ENCODE measurements around the gene ARMC8. TPM values are rescaled to one million over a fixed set of nuclear protein-coding genes. Genes with fewer than 3 reads are reported as not detected.
"Not testable (repeated sequence)": the region's sequence is repeated elsewhere in the genome, so short reads cannot be mapped to it uniquely, and the experiment has no call there.

ARMC8 gene
- 39.6 TPM for total RNA-seq
- polyA plus RNA-seq, result 29.2 TPM
- long read RNA-seq, donor 1, full-length matches to known transcripts, result 1 of 1 reads
- long read RNA-seq, donor 1, partial matches to known transcripts, result 0 of 1 reads
- long read RNA-seq, donor 1, other reads (novel, unspliced or antisense), result 0 of 1 reads
- long read RNA-seq, donor 2, partial matches to known transcripts, result 7 of 15 reads
- long read RNA-seq, donor 2, other reads (novel, unspliced or antisense), result 0 of 15 reads
- long read RNA-seq, donor 3, partial matches to known transcripts, result 0 of 10 reads
- long read RNA-seq, donor 3, other reads (novel, unspliced or antisense), result 0 of 10 reads
- long read RNA-seq, donor 4, full-length matches to known transcripts, result 3 of 3 reads
- long read RNA-seq, donor 4, partial matches to known transcripts, result 0 of 3 reads
- long read RNA-seq, donor 4, other reads (novel, unspliced or antisense), result 0 of 3 reads
- long read RNA-seq, donor 5, full-length matches to known transcripts, result 13 of 24 reads
- long read RNA-seq, donor 5, partial matches to known transcripts, result 11 of 24 reads
- long read RNA-seq, donor 5, other reads (novel, unspliced or antisense), result 0 of 24 reads
- long read RNA-seq, donor 6, full-length matches to known transcripts, result 11 of 18 reads
- long read RNA-seq, donor 6, partial matches to known transcripts, result 7 of 18 reads
- long read RNA-seq, donor 6, other reads (novel, unspliced or antisense), result 0 of 18 reads
- long read RNA-seq, donor 7, full-length matches to known transcripts, result 9 of 9 reads
- long read RNA-seq, donor 7, partial matches to known transcripts, result 0 of 9 reads
- long read RNA-seq, donor 7, other reads (novel, unspliced or antisense), result 0 of 9 reads
- long read RNA-seq, donor 8, full-length matches to known transcripts, result 3 of 3 reads
- long read RNA-seq, donor 8, partial matches to known transcripts, result 0 of 3 reads
- long read RNA-seq, donor 8, other reads (novel, unspliced or antisense), result 0 of 3 reads
- long read RNA-seq, donor 9, full-length matches to known transcripts, result 2 of 2 reads
- long read RNA-seq, donor 9, partial matches to known transcripts, result 0 of 2 reads
- long read RNA-seq, donor 9, other reads (novel, unspliced or antisense), result 0 of 2 reads
- long read RNA-seq, donor 10, full-length matches to known transcripts, result 7 of 7 reads
- long read RNA-seq, donor 10, partial matches to known transcripts, result 0 of 7 reads
- long read RNA-seq, donor 10, other reads (novel, unspliced or antisense), result 0 of 7 reads

GRCh38 chr3:138187296-138188012 lies at the start of gene ARMC8:
ARMC8 (plus strand) TSS chr3:138187301; CDS start chr3:138187555, 254 bp downstream.
- Histone ChIP-seq H3K9me3 (ENCODE audit: control insufficient read depth in 2 of 2, insufficient read depth in 1 of 2, low read length in 1 of 2) (no peaks in the 10 kb centered on the region), H3K27me3 (ENCODE audit: control insufficient read depth in 2 of 2, insufficient read depth in 1 of 2, low read length in 1 of 2) (peaks cover 7 to 18% of the 10 kb centered on the region in 2 donors), H3K4me1 (ENCODE audit: control insufficient read depth in 2 of 2, insufficient read depth in 2 of 2, low read length in 2 of 2) (peaks cover 4 to 11% of the 10 kb centered on the region in 2 donors), H3K27ac (ENCODE audit: low read depth in 1 of 2, low read length in 1 of 2) (peak within 1 kb of the TSS; percentile 79 to 92), H3K36me3 (ENCODE audit: control insufficient read depth in 2 of 2, insufficient read depth in 2 of 2, low read length in 1 of 2) (peaks cover 0 to 7% of the 10 kb centered on the region in 2 donors), H3K4me3 (ENCODE audit: low read length in 2 of 2) (peak within 1 kb of the TSS; percentile 84 to 99)
- peak in 5 of 9 donors; percentile 18 to 87 (median 33) for DNase-seq (ENCODE audit: low read depth in 6 of 9, low spot score in 9 of 9)
- under 1% methylated on average over 59 of the region's 59 CpGs for WGBS

GRCh38 chr3:138137861-138138260 lies 49.2 kb upstream of the ARMC8 start:
- no peak overlapping the region for H3K27ac ChIP-seq (ENCODE audit: low read depth in 1 of 2, low read length in 1 of 2)
- H3K36me3 ChIP-seq (ENCODE audit: control insufficient read depth in 2 of 2, insufficient read depth in 2 of 2, low read length in 1 of 2), result no peaks in the 10 kb centered on the region
- no peaks in the 10 kb centered on the region for H3K27me3 ChIP-seq (ENCODE audit: control insufficient read depth in 2 of 2, insufficient read depth in 1 of 2, low read length in 1 of 2)
- no peak for DNase-seq (ENCODE audit: low read depth in 6 of 9, low spot score in 9 of 9)
- no peaks in the 10 kb centered on the region for H3K9me3 ChIP-seq (ENCODE audit: control insufficient read depth in 2 of 2, insufficient read depth in 1 of 2, low read length in 1 of 2)
- no peaks in the 10 kb centered on the region for H3K4me1 ChIP-seq (ENCODE audit: control insufficient read depth in 2 of 2, insufficient read depth in 2 of 2, low read length in 2 of 2)
- 84% methylated on average over 2 of the region's 2 CpGs for WGBS
- no peak overlapping the region for H3K4me3 ChIP-seq (ENCODE audit: low read length in 2 of 2)

DNA sequence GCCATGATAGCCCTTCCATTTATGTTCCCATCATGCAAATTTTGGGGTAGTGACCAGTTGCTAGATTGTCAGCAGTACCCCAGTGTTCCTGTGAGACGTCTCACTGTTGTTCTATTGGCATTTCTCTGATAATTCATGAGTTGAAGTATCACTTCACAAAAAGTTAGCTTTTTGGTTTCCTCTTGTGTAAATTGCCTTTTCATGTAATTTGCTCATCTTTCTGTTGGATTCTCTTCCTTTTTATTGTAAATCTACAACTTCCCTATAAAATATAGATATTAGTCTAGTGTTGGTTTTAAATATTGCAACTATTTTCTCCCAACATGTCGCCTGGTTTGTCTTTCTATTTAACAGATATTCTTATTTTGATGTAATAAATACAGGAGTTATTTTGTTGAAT lies 47.4 kb upstream of the ARMC8 start:
- no peak overlapping the region for H3K27ac ChIP-seq (ENCODE audit: low read depth in 1 of 2, low read length in 1 of 2)
- no peak for DNase-seq (ENCODE audit: low read depth in 6 of 9, low spot score in 9 of 9)
- no peaks in the 10 kb centered on the region for H3K36me3 ChIP-seq (ENCODE audit: control insufficient read depth in 2 of 2, insufficient read depth in 2 of 2, low read length in 1 of 2)
- H3K9me3 ChIP-seq (ENCODE audit: control insufficient read depth in 2 of 2, insufficient read depth in 1 of 2, low read length in 1 of 2), result no peaks in the 10 kb centered on the region
- no peaks in the 10 kb centered on the region for H3K27me3 ChIP-seq (ENCODE audit: control insufficient read depth in 2 of 2, insufficient read depth in 1 of 2, low read length in 1 of 2)
- no peaks in the 10 kb centered on the region for H3K4me1 ChIP-seq (ENCODE audit: control insufficient read depth in 2 of 2, insufficient read depth in 2 of 2, low read length in 2 of 2)
- H3K4me3 ChIP-seq (ENCODE audit: low read length in 2 of 2), result no peak overlapping the region
- WGBS, result 47% methylated on average over 2 of the region's 2 CpGs

- no peaks in the 10 kb centered on the region for H3K36me3 ChIP-seq (ENCODE audit: control insufficient read depth in 2 of 2, insufficient read depth in 2 of 2, low read length in 1 of 2)
- no peaks in the 10 kb centered on the region for H3K9me3 ChIP-seq (ENCODE audit: control insufficient read depth in 2 of 2, insufficient read depth in 1 of 2, low read length in 1 of 2)
- no peaks in the 10 kb centered on the region for H3K27me3 ChIP-seq (ENCODE audit: control insufficient read depth in 2 of 2, insufficient read depth in 1 of 2, low read length in 1 of 2)
- H3K4me3 ChIP-seq (ENCODE audit: low read length in 2 of 2), result no peak overlapping the region
- H3K27ac ChIP-seq (ENCODE audit: low read depth in 1 of 2, low read length in 1 of 2), result no peak overlapping the region
- DNase-seq (ENCODE audit: low read depth in 6 of 9, low spot score in 9 of 9), result no peak
- no peaks in the 10 kb centered on the region for H3K4me1 ChIP-seq (ENCODE audit: control insufficient read depth in 2 of 2, insufficient read depth in 2 of 2, low read length in 2 of 2)
Measured at GRCh38 chr3:138140940-138141339, 46.2 kb upstream of the ARMC8 start.

DNA sequence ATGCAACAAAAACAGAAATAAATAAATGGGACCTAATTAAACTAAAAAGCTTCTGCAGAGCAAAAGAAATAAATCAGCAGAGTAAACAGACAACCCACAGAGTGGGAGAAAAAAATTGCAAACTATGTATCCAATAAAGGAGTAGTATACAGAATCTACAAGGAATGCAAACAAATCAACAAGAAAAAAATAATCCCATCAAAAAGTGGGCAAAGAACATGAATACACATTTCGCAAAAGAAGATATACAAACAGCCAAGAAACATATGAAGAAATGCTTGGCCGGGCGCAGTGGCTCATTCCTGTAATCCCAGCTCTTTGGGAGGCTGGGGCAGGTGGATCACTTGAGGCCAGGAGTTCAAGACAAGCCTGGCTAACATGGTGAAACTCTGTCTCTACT lies 44.9 kb upstream of the ARMC8 start:
- not testable (repeated sequence) for H3K9me3 ChIP-seq (ENCODE audit: control insufficient read depth in 2 of 2, insufficient read depth in 1 of 2, low read length in 1 of 2); H3K4me3 ChIP-seq (ENCODE audit: low read length in 2 of 2); H3K4me1 ChIP-seq (ENCODE audit: control insufficient read depth in 2 of 2, insufficient read depth in 2 of 2, low read length in 2 of 2); H3K27me3 ChIP-seq (ENCODE audit: control insufficient read depth in 2 of 2, insufficient read depth in 1 of 2, low read length in 1 of 2); DNase-seq (ENCODE audit: low read depth in 6 of 9, low spot score in 9 of 9); H3K36me3 ChIP-seq (ENCODE audit: control insufficient read depth in 2 of 2, insufficient read depth in 2 of 2, low read length in 1 of 2); H3K27ac ChIP-seq (ENCODE audit: low read depth in 1 of 2, low read length in 1 of 2)
- 97% methylated on average over 3 of the region's 3 CpGs for WGBS

DNA sequence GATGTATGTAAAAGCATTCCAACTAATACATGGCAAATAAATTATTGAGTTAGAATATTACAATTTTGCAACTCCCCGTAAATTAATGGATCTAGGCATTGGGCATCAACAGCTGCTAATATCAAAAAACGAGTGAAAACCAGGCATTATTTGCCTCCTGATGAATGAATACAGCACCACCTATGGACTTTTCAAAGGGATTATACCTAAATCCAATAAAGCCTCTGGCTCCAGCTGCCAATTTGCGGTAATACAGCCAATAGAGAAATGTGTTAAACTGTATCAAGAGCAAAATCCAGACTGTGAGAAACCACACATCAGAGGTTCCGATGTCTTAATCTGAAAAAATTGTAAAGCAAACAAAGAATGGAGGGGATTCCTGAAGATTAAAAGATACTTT lies 38.6 kb upstream of the ARMC8 start:
- Histone ChIP-seq H3K27ac (ENCODE audit: low read depth in 1 of 2, low read length in 1 of 2) (no peak overlapping the region), H3K27me3 (ENCODE audit: control insufficient read depth in 2 of 2, insufficient read depth in 1 of 2, low read length in 1 of 2) (no peaks in the 10 kb centered on the region), H3K4me3 (ENCODE audit: low read length in 2 of 2) (no peak overlapping the region), H3K4me1 (ENCODE audit: control insufficient read depth in 2 of 2, insufficient read depth in 2 of 2, low read length in 2 of 2) (no peaks in the 10 kb centered on the region), H3K9me3 (ENCODE audit: control insufficient read depth in 2 of 2, insufficient read depth in 1 of 2, low read length in 1 of 2) (no peaks in the 10 kb centered on the region), H3K36me3 (ENCODE audit: control insufficient read depth in 2 of 2, insufficient read depth in 2 of 2, low read length in 1 of 2) (no peaks in the 10 kb centered on the region)
- no peak for DNase-seq (ENCODE audit: low read depth in 6 of 9, low spot score in 9 of 9)
- 85% methylated on average over 4 of the region's 4 CpGs for WGBS

DNA sequence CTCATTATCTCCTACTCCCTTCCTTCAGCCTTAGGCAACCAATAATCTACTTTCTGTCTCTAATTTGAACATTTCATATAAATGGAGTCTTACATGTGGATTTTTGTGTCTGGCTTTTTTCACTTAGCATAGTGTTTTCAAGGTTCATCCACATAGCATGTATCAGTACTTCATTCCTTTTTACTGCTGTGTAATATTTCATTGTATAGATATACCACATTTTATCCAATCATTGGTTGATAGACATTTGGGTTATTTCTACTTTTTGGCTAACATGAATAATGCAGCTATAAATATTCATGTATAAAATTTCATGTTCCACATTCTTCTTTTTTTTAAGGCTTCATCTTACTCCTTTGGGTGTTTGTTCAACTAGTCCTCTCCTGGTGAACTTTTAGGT lies 32.6 kb upstream of the ARMC8 start:
- H3K27me3 ChIP-seq (ENCODE audit: control insufficient read depth in 2 of 2, insufficient read depth in 1 of 2, low read length in 1 of 2), result no peaks in the 10 kb centered on the region

DNA sequence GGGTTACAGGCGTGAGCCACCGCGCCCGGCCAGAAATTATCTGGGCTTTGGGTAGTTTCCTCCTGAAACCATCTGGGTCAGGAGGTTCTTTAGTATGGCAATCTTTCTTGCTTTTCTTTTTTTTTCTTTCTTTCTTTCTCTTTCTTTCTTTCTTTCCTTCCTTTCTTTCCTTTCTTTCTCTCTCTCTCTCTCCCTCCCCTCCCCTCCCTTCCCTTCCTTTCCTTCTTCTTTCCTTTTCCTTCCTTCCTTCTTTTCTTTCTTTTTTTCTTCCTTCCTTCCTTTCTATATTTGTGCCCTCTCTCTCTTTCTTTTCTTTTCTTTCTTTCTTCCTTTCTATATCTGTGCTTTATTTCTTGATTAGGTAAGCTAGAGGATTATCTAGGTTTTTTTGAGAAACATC lies 29.4 kb upstream of the ARMC8 start:
- no peak overlapping the region for H3K27ac ChIP-seq (ENCODE audit: low read depth in 1 of 2, low read length in 1 of 2)
- no peaks in the 10 kb centered on the region for H3K27me3 ChIP-seq (ENCODE audit: control insufficient read depth in 2 of 2, insufficient read depth in 1 of 2, low read length in 1 of 2)
- no peaks in the 10 kb centered on the region for H3K9me3 ChIP-seq (ENCODE audit: control insufficient read depth in 2 of 2, insufficient read depth in 1 of 2, low read length in 1 of 2)
- H3K36me3 ChIP-seq (ENCODE audit: control insufficient read depth in 2 of 2, insufficient read depth in 2 of 2, low read length in 1 of 2), result peaks cover 7 to 10% of the 10 kb centered on the region in 2 donors
- DNase-seq (ENCODE audit: low read depth in 6 of 9, low spot score in 9 of 9), result no peak
- H3K4me1 ChIP-seq (ENCODE audit: control insufficient read depth in 2 of 2, insufficient read depth in 2 of 2, low read length in 2 of 2), result no peaks in the 10 kb centered on the region
- H3K4me3 ChIP-seq (ENCODE audit: low read length in 2 of 2), result no peak overlapping the region
- WGBS, result 98% methylated on average over 4 of the region's 4 CpGs

More for the DNA sequence above, 32.6 kb upstream of the ARMC8 start:
- Histone ChIP-seq H3K4me3 (ENCODE audit: low read length in 2 of 2) (no peak overlapping the region), H3K27ac (ENCODE audit: low read depth in 1 of 2, low read length in 1 of 2) (no peak overlapping the region), H3K36me3 (ENCODE audit: control insufficient read depth in 2 of 2, insufficient read depth in 2 of 2, low read length in 1 of 2) (no peaks in the 10 kb centered on the region), H3K4me1 (ENCODE audit: control insufficient read depth in 2 of 2, insufficient read depth in 2 of 2, low read length in 2 of 2) (no peaks in the 10 kb centered on the region), H3K9me3 (ENCODE audit: control insufficient read depth in 2 of 2, insufficient read depth in 1 of 2, low read length in 1 of 2) (no peaks in the 10 kb centered on the region)
- DNase-seq (ENCODE audit: low read depth in 6 of 9, low spot score in 9 of 9), result no peak

All from thymus (tissue), 14 donors.